GM19463 (cell line): ENCODE data around the gene XYLT2.
"Not testable (repeated sequence)": the region's sequence is repeated elsewhere in the genome, so short reads cannot be mapped to it uniquely, and the experiment has no call there.

ENCODE experiments used
- ATAC-seq: cut with Tn5 transposase; IDR thresholded peaks from one replicate; pipeline ENCODE4 v1.9.1; 2021; ENCODE audit warnings: mild to moderate bottlenecking, moderate library complexity; ENCODE audit not compliant: unreplicated experiment

Gene XYLT2

GRCh38 chr17:50388728-50389127, 42.8 kb downstream of the XYLT2 start:
- ATAC-seq: no peak

- no peak for ATAC-seq
Measured at GRCh38 chr17:50389534-50389933, 43.6 kb downstream of the XYLT2 start.

- no peak for ATAC-seq
Measured at GRCh38 chr17:50392621-50393020, 46.7 kb downstream of the XYLT2 start.

GRCh38 chr17:50393700-50394099, 47.8 kb downstream of the XYLT2 start:
- ATAC-seq: no peak

- ATAC-seq: no peak
Measured at GRCh38 chr17:50394711-50395110, 48.8 kb downstream of the XYLT2 start.

- no peak for ATAC-seq
Measured at GRCh38 chr17:50396261-50397110, 50.6 kb downstream of the XYLT2 start.

- peak; percentile 100 for ATAC-seq
Measured at GRCh38 chr17:50397111-50397918, 51.4 kb downstream of the XYLT2 start, which contains the start of gene LRRC59. Gene LRRC59, minus strand, starts transcription at chr17:50397523. Its CDS starts 206 bp downstream, at chr17:50397317.

GRCh38 chr17:50397919-50398285, 52.0 kb downstream of the XYLT2 start:
- ATAC-seq: no peak

GRCh38 chr17:50398672-50399071, 52.7 kb downstream of the XYLT2 start:
- ATAC-seq: not testable (repeated sequence)

- not testable (repeated sequence) for ATAC-seq
Measured at GRCh38 chr17:50399591-50399990, 53.7 kb downstream of the XYLT2 start.

- ATAC-seq: not testable (repeated sequence)
Measured at GRCh38 chr17:50405351-50405750, 59.4 kb downstream of the XYLT2 start.

- ATAC-seq: no peak
Measured at GRCh38 chr17:50406578-50406977, 60.7 kb downstream of the XYLT2 start.

GRCh38 chr17:50407921-50408320, 62.0 kb downstream of the XYLT2 start:
- ATAC-seq: no peak
